EH (cell line): ENCODE results near the gene PTPRN.
A peak's percentile ranks its signal among the peaks of the same experiment; 100 is the strongest.
"Not testable (repeated sequence)": the region's sequence is repeated elsewhere in the genome, so short reads cannot be mapped to it uniquely, and the experiment has no call there.

Source experiments
- DNase-seq: peaks from one replicate; pipeline ENCODE4 v3.0.0-alpha.2; 2015; ENCODE audit warnings: low read depth

The PTPRN gene

DNA sequence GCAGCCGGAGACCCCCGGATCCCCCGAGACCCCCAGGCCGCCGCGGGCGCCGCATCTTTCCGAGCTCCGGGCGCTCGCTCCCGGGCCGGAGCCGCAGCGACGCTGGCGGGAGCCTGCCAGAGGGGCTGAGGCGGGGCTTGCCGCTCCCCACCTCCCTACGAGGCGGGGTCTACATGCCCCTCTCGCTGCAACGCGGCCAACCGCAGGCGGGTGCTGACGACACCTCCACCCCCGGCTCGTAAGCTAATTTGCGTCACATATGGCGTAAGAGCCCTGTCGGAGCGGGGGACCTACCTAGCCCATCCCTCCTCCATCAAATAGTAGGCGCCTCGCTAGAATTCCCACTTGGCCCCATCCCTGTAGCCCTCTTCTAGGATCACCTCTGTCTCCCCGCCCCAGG, at the start of gene PTPRN:
Gene PTPRN, minus strand, starts transcription at position 124 of the 400 bp plus-strand sequence. Its CDS starts 69 bp downstream, at position 55.
- peak; percentile 51 for DNase-seq

DNA sequence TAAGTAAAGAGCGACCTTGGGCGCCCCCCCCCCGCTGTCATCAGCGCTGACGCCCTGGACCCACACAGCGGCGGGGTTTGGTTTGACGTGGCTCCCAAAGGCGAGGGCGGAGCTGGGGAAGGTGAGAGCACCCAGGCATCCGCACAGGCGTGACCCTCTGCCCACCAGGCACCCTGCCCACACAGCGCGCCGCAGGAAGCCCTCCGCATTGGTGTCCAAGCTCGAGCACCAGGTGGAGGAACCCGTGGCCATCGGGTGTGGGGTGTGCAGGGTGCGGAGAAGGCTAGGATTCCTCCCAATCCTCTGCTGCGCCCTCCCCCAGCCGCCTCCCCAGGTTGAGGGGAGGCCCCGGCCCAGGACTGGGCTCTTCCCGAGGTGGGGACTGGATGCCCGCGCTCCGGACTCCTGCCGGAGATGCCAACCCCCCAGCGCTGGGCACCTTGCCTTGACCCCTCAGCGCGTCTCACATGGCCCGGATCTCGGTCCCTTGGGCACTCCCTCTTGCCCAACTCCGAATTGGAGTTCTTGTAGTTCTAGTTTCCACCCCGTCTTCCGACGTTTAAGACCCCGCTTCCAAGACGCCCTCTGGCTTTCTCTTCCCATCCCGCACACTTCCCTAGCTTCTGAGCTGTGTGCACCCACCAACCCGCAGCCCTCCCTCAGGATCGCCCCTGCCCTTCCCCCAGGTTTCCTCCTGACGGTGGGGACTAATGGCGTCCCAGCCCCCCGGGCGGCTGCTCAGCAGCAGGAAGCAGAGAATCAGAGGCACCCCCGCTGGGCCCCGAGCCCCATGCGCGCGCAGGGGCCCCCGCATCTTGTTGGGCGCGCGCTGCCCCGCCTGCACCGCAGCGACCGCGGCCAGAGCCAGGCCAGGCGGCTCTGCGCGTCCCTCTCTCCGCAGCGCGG, 49.2 kb upstream of the PTPRN start:
- no peak for DNase-seq

DNA sequence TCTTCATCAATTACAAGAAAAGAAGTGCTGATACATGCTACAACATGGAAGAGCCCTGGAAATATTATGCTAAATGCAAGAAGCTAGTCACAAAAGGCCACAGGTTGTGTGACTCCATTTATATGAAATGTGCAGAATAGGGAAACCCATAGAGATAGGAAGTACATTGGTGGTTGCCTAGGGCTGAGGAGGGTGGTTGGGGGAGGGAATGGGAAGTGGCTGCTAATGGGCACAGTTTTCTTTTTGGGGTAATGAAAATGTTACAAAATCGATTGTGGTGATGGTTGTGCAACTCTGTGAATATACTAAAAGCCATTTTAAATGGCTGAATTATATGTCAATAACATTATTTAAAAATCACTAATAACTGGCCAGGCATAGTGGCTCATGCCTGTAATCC, 47.6 kb upstream of the PTPRN start:
- DNase-seq, result no peak

DNA sequence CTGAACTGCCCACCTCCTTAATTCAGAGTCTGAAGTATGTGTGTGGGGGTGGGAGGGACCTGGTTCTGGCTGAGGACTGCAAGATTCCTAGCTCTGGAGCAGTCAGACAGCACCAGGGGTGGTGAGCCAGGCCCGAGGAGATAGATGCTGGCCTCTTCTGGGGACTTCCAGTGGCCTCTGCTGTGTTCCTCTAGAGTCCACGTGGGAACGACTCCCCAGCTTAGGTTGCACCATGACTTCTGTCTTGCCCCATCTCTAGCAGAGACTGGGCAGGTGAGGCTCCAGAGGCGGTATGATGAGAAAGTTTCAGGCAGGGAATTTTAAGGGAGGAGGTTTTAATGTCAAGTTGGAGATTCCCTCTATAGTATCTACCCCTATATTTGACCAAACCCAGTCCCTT, 45.4 kb upstream of the PTPRN start:
- DNase-seq, result no peak

- no peak for DNase-seq
Measured at GRCh38 chr2:219353129-219353528, 43.9 kb upstream of the PTPRN start.

DNA sequence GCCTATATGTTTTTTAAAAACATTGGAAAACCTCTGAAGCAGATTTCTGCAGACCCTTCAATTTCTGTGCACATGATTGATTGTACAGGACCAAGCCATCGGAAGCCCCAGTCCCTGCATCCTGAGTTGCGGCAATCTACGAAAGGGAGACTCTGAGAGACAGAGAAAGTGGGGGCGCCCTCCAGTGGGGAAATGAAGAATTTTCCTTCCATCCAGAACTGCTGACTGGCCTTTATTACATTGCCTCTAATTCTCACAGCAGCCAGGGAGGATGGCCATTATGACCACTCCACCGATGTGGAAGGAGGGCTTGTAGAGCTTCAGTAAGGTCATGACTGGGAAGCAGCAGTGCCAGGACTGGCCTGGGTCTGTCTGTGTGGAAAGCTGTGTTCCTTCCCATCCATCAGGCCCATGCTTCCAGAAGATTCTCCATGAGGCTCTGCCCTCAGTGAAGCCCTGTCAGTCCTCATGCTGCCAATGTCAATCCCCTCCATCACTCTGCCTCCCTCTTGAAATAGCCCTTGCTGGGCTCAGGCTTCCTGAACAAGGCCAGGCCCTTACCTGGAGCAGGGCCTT, 43.3 kb upstream of the PTPRN start:
- peak; percentile 72 for DNase-seq

DNA sequence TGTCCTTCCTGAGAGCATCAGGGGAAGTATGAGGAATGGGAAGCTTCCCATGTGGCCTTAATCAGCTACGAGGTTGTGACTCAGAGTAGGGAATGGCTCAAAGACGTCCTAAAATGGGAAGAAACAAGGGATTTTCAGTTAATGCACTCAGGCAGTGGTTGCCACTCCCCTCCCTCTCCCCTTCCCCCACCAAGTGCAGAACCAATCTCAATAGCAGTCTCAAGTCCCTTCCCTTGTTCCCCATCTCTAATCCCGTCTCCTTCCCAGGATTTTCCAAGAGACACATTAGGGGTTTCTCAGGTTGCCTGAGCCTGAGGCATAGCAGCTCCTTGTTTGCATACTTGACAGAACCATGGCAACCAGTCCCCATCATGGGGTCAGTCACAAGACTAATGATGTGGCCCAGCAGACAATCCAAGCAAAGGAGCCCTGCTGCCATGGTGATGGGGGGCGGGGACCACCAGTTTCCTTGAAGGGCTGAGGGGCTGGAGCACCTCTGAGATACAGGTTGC, 41.6 kb upstream of the PTPRN start:
- peak; percentile 92 for DNase-seq

GRCh38 chr2:219350215-219350614, 41.0 kb upstream of the PTPRN start:
- no peak for DNase-seq

GRCh38 chr2:219344751-219345430, 35.7 kb upstream of the PTPRN start:
- DNase-seq, result peak; percentile 51

DNA sequence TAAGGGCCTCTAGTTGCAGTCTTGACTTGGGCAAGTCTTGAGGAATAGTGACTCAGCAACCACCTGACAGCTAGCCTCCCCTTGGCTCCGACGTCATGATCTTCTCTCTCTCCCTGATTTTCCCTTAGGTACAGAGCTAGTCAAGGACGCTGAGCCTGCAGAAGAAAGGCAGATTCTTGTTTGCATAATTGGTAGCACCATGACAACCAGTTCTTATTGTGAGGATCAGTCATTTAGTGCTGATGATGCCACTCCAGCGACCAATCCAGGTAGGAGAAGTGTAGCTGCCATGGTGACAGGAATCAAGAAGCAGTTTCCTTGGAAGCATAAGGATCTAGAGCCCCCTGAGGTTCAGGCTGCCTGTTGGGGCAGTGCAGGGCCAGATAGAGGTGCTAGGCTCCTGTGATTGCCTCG, 26.2 kb upstream of the PTPRN start:
- DNase-seq, result no peak

GRCh38 chr2:219334076-219334475, 24.9 kb upstream of the PTPRN start:
- DNase-seq, result no peak

DNA sequence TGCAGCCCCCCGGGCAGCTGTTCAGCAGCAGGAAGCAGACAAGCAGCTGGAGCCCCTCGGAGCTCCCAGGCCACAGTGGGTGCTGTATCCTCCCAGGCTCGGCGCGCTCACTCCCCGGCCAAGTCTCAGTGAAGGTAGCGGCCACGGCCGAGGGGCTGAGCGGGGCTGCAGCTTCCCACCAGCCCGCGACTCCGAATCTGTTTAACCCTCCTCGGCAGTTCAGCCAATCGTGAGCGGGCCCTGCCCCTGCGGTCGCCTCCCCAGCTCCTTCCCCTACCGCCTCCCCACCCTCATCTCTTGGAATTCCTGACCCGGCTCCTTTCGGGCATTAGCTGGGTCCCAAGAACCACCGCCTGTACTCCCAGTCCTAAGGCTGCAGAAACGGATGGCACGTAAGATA, 23.3 kb upstream of the PTPRN start, which contains the start of gene RESP18:
Gene RESP18, minus strand, starts transcription at position 203 of the 400 bp plus-strand sequence.
- no peak for DNase-seq

GRCh38 chr2:219331560-219332213, 22.5 kb upstream of the PTPRN start:
- peak; percentile 51 for DNase-seq

DNA sequence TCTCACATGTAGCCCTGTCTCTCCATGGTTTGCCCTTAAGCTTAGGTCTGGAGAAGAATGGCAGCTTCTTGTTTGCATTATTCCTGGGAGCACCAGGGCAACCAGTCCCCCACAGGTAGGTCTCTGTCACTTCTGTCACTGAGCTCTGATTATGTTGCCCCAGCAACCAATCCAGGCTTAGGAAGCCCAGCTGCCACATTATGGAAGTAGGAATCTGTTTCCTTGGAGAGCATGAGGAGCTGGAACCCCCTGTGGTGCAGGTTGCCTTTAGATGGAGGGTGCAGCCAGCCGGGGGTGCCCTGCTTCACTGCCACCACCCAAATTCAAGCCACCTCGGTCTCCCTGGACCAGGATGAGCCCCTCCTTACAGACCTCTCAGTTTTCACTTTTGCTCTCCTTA, 18.5 kb upstream of the PTPRN start:
- DNase-seq, result no peak

DNA sequence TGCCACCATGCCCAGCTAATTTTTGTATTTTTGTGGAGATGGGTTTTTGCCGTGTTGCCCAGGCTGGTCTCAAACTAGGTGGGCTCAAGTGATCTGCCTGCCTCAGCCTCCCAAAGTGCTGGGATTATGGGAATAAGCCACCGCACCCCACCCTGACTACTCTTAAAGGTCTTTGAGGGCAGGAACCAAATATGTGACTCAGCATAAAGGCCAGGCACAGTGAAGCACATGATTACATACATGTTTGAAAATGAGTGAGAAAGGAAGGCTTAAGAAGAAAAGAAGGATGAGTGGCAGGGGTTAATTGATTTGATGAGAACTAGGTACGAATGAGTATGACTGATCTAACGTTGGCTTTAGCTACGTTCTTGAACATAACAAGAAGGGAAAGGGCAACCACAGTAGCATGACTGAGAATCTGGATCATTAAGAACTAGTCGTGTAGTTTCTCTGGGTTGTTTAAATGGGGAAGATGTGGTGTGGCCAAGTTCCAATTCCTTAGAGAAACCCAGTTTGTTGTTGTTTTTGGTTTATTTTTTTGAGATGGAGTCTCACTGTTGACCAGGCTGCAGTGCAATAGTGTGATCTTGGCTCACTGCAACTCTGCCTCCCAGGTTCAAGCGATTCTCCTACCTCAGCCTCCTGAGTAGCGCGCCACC, 16.6 kb upstream of the PTPRN start:
- DNase-seq, result no peak

DNA sequence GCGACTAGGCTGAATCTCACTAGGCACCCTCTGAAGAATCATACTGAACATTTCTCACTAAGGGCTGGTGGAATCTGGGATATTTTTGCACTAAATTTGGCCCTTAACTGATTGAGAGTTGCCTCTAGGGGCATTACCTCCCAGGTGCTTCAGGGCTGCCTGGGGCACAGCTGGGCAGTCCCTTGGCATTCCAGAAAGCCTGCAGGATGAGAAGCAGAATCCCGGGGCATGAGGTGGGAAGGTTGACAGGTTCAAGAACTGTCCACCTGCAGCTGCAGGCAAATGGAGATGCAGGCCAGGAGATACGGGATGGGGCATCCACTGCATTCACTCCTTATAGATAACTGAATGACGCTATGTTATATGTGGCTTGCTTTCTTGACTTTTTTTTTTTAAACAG, 15.9 kb upstream of the PTPRN start:
- DNase-seq, result no peak

GRCh38 chr2:219323434-219323833, 14.2 kb upstream of the PTPRN start:
- DNase-seq, result no peak

DNA sequence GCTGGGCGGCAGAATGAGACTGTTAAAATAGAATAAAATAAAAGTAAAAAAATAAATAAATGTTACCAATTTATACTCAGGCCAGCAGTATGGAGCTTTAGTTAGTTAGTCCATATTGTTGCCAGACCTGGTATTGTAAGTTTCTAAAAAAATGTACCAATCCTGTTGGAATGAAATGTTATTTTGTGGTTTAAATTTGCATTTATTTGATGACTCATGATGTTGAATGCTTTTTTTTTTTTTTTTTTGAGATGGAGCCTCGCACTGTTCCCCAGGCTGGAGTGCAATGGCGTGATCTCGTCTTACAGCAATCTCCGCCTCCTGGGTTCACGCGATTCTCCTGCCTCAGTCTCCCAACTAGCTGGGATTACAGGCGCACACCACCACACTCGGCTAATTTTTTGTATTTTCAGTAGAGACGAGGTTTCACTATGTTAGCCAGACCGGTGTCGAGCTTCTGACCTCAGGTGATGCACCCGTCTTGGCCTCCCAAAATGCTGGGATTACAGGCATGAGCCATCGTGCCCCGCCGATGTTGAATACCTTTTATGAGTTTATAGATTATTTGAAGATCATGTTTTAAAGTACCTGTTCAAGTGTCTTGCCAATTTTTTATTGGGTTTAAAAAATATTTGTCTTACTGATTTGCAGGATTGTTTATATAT, 5.7 kb upstream of the PTPRN start:
- DNase-seq, result peak; percentile 37

DNA sequence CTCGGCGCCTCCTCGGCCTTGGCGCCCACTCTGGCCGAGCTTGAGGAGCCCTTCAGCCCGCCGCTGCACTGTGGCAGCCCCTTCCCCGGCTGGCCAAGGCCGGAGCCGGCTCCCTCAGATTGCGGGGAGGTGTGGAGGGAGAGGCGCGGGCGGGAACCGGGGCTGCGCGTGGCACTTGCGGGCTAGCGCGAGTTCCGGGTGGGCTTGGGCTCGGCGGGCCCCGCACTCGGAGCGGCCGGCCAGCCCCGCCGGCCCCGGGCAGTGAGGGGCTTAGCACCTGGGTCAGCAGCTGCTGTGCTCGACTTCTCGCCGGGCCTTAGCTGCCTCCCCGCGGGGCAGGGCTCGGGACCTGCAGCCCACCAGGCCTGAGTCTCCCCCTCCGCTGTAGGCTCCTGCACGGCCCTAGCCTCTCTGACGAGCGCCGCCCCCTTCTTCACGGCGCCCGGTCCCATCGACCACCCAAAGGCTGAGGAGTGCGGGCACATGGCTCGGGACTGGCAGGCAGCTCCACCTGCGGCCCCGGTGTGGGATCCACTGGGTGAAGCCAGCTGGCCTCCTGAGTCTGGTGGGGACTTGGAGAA, 3.6 kb upstream of the PTPRN start:
- not testable (repeated sequence) for DNase-seq
